Hematopoietic multipotent progenitor cell (in vitro differentiated cells): ENCODE data around the gene DLL1. TPM values are rescaled to one million over a fixed set of nuclear protein-coding genes. Genes with fewer than 3 reads are reported as not detected.

Experiments
- DNase-seq, 3 donors: peaks; one replicate each; pipeline ENCODE4 v3.0.0-alpha.2; 2011 to 2015; ENCODE audit warnings: low read depth in 2 of 3, low spot score in 2 of 3
- small RNA-seq: library from RNA; depleted of rRNA; stranded (forward); fragments of <200 nt; gene quantifications from one replicate; pipeline ENCODE3, GENCODE V24; 2012
- total RNA-seq: library from RNA; depleted of rRNA; stranded (reverse); fragments of >200 nt; gene quantifications from one replicate; pipeline ENCODE4 v1.2.3, GENCODE V29; 2012

DLL1 gene
- total RNA-seq, 1 donor = 1.3 TPM

DNA sequence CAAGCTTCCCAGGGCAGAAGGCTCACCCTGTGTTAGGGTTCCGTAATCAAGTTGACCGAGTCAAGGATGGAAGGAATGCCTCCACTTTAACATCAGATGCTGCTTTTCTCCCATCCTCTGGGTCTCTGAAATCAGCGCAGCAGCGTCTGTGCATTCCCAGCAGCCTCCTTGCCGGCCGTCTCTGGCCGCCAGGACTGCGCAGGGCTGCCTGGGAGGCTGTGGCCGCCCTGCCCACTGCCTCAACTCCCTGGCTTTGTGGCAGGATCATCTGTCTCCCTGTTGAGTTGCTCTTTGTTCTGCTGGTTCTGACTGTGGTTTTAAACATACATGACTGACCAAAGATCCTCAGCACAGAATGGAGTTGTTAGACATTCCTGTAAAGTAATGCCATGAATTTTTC lies 56.5 kb downstream of the DLL1 start:
- DNase-seq = no peak

DNA sequence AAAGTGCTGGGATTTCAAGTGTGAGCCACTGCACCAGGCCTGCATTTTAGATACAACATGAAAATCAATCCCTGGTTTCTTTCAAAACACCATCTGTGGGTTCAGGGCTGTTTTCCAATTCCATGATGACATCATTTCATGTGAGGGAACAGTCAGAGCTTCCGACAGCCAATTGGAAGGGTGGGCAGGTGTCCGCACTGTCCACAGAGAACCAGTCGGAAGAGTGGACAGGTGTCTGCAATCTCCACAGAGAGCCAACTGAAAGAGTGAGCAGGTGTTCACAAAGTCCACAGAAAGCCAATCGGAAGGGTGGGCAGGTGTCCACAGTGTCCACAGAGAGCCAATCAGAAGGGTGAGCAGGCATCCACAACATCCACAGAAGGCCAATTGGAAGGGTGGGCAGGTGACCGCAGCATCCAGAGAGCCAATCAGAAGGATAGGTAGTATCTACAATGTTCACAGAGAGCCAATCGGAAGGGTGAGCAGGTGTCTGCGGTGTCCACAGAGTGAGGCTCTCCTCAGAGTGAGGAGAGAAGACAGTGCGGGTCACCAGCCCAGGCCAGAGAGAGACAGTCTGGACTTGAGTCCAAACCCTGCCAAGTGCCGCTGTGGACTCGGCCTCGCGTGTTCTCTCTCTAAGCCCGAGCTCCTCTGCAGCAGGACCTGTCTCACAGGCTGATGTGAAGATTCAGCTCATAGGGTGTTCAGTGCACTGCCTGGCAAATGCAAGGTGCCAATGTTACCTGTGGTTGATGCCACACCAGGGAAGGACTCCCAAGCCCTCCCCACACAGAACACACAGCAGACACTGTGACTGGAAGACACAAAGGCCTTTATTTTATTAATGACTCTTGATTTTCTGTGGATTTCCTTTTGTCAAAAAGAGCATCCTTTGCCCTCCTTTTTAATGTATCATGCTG lies 57.3 kb downstream of the DLL1 start:
- DNase-seq = no peak

Small RNA genes lying within 50 kb of the gene (small RNA-seq; reads per million reads assigned to genes)
- gene MIR4644 = not detected

Other genes starting within 250 kb of the DLL1 start
- 14.8 TPM for gene FAM120B, start 15.7 kb upstream of the DLL1 start, total RNA-seq